NAMALWA (cell line): ENCODE measurements around the gene GTF2H3.
"Not testable (repeated sequence)": the region's sequence is repeated elsewhere in the genome, so short reads cannot be mapped to it uniquely, and the experiment has no call there.

Source experiments
- DNase-seq: peaks from one replicate; pipeline ENCODE4 v3.0.0-alpha.2; 2015; ENCODE audit warnings: low spot score

Gene GTF2H3

DNA sequence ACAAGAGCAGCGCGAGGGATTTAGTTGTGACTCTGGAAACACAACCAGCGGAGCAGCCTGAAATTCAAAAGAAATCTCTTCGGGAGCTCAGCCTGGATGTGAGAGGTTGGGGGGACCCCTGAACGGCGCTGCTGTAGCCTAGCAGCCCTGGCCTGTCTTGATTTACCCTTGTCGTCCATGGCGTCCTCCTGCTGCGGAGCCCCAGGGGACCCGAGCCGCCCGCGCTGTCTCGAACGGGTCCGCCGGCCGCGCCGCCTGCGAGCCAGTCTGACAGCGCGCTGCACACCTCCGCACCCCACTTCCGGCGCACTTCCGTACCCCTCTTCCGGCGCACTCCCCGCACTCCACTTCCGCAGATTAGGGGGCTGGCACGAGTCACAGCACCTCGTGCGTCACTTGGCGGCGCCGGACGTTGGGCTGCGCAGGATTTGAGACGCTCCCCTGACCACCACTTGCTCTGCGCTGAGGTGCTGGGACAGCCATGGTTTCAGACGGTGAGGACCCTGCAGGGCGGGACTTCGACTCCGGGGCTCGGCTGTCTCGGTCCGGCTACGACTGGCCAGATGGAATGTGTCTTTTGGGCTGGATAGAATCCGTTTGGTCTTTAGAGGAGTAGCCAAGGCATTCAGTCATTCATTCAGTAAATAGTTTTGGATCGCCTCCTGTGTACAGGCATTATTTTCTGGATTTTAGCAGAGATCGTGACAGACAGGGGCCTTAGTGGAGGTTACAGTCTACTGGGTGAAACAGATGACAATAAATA lies at the start of gene GTF2H3, which contains the start of gene EIF2B1:
Gene GTF2H3 (plus strand): TSS at position 451 of the 763 bp plus-strand sequence. CDS start 31 bp downstream, at position 482.
Gene EIF2B1 (minus strand): TSS at position 308 of the 763 bp plus-strand sequence. CDS start 129 bp downstream, at position 179.
- DNase-seq, result peak; percentile 98

DNA sequence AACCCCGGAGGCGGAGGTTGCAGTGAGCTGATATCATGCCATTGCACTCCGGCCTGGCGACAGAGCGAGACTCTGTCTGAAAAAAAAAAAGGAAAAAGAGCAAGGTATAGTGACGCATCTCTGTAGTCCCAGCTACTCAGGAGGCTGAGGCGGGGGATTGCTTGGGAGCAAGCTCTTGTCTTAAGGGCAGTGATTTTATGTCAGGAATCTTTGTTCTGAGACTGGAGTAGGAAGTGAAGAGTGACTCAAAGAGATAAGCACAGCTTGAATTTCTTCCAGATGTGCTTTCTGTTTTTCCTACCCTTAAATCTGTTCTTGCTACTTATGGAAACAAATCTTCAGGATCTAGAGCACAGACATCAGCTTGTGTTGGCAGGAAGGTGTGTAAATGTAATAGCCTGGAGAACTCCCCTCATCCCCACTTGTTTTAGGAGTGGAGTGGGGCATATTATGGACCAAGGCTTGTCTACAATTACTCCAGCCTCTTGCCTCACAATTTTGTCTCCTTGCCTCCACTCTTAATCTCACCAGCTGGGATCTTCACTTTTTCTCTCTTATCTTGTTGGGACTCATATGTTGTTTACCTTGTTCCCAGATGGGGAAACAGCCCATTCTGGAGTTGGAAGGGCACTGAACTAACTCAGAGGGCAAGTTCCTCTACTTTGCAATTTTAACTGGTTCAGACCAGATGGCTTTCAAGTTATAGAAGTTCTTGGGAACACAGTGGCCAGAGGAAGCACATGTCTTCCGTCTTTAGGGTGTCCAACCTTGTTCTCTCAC lies 41.7 kb upstream of the GTF2H3 start:
- DNase-seq, result no peak

DNA sequence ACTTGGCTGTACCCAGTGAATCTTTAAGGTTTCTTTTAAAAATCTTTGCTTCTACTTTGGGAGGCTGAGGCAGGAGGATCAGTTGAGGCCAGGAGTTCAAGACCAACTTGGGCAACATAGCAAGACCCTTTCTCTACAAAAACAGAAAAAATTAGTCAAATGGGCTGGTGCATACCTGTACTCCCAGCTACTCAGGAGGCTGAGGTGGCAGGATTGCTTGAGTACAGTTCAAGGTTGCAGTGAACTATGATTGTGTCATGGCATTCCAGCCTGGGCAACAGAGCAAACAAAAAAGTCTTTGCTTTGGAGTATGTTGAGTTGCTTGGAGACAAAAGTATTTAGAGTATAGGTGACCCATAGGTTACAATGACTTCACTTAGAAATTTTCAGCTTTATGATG lies 37.9 kb upstream of the GTF2H3 start:
- no peak for DNase-seq

DNA sequence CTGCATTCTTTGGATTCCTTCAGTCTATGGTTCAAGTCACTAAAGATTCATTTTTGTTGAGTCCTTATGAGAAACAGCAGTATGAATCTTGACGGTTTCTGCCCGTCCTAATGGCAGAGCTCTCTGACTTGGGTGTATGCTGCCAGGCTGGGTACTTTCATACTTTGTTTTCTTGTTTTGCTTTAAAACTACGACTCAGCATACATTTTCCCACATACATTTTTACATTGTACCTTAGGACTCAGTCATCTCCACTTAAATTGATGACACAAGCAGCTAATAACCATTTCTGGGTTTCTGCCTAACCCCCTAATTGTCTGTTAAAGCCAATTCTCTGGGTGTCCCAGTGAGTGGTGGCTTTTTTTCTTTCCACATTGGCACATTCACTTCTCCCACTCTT lies 36.5 kb upstream of the GTF2H3 start:
- DNase-seq, result no peak

DNA sequence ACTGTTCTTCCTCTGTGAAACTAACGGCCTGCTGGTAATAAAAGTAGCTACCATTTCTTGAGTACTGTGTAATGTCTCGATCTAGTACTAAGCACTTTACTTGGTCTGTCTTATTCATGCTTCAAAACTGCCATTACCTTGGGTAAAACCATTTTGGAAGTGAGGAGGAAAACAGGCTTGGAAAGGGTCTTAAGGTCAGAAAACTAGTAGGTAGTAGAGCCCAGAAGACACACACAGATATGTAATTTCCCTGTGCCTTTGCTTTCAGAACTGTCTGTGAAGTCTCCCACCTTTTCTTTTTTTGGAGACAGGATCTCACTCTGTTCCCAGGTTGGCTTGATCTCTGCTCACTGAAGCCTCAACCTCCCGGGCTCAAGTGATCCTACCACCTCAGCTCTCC lies 35.1 kb upstream of the GTF2H3 start:
- DNase-seq, result no peak

DNA sequence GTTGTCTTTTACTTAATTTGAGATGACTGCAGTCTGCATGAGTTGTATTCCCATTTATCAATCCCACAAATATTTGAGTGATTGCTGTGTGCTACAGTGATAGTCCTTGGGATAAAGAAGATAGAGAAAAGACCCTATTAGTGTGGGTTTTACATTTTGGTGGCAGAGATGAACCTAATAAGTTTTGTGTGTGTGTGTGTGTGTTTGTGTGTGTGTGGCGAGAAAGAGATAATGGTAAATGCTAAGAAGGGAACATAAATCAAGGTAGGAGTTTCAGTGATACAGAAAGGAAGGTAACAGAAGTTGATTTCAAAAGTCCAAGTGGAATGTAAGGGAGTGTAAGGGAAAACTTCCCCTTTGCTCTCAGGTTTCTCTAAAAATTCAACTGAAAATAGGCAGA lies 34.3 kb upstream of the GTF2H3 start:
- DNase-seq, result no peak

DNA sequence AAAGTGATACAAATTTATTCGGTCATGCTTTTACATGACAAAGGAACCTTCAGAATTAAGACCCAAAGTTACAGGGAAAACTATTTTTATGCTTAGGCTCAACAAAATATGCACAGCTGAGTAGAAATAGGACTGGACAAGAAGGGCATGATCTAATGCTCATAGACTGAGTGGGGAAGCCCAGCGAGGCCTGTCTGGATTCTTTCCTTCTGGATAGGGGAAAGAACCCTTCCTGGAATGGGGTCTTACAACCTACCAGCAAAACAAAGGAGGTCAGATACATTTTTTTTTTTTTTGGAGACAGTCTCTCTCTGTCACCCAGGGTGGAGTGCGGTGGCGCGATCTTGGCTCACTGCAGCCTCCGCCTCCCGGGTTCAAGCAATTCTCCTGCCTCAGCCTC lies 33.9 kb upstream of the GTF2H3 start:
- DNase-seq, result no peak

DNA sequence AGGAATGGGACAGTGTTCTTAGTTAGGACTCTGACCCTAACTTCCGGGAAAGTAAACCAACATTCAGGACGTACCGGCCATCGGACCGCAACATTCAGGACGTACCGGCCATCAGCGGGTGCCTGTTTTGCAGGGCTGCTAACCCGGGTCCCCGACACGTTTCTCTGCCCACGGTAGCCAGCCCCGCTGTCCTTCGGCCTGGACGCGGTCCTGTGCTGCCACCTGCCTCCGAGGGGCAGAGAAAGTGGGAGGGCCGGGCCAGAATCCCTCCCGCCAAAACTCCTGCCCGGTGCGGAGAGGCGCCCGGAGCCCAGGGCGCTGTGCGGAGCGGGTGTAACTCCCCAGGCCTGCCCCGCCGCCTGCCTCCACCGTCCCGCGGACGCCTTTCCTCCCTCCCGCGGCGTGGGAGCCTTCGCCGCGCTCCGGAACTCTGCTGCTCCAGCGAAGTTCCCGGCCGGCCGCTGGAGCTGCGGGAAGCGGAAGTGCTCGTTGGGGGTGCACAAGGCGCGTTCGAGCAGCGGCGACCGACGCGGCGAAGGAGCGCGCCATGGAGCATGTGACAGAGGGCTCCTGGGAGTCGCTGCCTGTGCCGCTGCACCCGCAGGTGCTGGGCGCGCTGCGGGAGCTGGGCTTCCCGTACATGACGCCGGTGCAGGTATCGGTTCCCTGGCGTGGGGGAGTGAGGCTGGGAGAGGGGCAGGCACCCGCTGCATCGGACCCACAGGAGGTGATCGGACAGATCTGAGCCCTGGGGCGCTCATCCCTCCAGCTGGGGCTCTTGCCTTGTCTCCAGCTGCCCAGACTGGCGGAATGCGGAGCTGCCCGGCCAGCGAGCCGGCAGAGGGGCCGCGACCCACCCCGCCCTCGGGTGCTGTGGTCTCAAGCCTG lies 31.8 kb upstream of the GTF2H3 start, which contains the start of gene DDX55:
Gene DDX55 (plus strand): TSS at position 498 of the 888 bp plus-strand sequence. CDS start 50 bp downstream, at position 548.
- DNase-seq, result peak; percentile 92

DNA sequence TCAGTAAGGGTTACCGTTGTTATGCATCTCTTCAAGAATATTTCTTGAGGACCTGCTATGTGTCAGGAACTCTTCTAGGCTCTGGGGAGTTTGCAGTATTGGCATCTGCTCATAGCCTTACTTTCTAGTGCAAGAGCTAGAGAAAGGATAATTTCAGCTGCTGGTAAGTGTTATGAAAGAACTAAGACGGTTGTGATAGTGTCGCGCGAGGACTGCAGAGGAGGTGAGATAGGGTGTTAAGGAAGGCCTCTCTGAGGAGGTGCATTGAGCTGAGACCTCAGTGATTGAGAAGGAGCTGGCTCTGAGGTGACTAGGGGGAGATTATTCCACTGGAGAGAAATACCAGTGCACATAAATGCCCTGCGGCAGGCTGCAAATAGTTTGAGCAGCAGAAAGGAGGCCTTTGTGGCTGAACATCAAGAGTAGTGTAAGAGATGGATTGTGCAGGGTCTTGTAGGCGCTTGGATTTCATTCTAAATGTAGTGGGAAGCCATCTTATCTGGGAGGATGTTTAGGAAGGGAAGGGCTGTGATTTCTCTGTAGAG lies 30.9 kb upstream of the GTF2H3 start:
- DNase-seq, result peak; percentile 44

DNA sequence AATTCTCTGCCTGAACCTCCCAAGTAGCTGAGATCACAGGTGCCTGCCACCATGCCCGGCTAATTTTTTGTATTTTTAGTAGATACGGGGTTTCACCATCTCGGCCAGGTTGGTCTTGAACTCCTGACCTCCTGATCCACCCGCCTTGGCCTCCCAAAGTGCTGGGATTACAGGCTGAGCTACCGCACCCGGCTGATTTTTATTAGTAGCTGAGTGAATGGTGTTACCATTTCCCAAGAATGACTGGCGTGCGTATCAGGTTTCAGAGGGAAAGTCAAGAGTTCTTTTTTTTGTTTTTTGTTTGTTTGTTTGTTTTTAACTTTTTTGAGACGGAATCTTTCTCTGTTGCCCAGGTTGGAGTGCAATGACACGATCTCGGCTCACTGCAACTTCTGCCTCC lies 30.1 kb upstream of the GTF2H3 start:
- not testable (repeated sequence) for DNase-seq

DNA sequence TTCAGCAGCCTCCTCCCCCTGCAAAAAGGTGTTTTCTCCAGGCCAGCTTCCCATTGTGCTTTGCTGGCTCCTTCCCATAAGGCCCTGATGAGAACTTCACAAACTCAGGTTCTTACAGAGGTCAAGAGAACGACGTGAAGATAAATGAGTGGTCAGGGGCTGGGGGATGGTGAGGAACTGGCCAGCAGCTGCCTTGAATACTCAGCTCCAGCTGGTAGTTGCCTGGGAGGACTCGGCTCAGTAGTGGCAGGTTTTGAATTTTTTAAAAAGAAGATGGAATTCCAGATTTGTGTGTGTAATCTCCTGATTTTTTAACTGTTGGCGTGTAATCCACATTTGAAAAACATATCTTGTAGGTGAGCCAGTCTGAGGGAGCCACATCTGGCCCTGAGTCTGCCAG lies 25.9 kb upstream of the GTF2H3 start:
- DNase-seq, result no peak

DNA sequence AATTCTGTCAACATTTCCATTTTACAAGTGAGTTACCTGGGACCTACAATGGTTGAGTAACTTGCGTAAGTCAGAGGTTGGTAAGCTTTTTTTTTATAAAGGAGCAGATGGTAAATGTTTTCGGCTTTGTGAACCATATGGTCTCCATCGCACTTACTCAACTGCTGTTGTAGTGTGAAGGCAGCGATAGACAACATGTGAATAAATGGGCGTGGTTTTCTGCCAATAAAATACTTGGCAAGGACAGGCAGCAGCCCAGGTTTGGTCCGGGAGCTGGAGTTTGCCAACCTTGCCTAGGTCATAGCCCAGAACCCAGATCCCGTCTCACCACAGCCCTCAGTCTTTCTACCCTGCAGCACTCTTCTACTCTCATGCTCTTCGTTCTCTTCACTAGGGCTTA lies 25.4 kb upstream of the GTF2H3 start:
- DNase-seq, result no peak

DNA sequence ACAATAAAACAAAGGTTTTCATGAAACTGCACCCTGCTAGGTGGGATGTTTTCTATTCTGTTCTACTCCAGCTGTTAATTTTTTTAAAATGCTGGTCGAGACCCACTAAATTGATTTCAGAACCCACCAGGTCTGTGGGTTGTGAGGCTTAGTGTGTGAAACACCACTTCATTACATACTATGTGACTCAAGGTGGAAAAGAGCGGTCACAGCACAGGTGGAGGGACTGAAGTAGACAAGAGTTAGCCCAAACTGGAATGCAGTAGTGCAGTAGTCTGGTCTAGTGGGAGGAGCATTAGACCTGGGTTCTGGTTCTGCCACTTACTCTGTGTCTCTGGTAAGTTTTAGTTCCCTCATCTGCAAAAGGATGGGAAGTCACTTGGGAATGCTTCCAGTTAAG lies 19.5 kb upstream of the GTF2H3 start:
- no peak for DNase-seq

DNA sequence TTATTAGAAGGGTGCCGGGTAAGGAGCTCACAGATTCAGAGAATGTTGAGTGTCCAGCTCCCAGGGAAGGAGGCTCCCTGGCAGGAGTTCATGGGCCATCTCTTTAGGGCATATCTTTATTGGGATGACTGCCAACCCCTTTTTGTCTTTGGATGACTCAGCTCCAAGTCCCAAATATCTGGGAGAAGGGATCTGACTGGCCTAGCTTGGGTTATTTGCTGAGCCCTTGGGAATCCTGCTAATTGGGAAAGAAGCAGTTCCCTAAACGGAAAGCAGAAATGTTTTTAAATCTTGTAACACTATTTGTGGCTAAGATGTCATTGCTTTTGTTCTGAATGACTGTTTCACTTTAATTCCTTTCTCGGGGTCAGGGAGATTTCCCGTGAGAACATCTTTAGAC lies 19.1 kb upstream of the GTF2H3 start:
- no peak for DNase-seq

DNA sequence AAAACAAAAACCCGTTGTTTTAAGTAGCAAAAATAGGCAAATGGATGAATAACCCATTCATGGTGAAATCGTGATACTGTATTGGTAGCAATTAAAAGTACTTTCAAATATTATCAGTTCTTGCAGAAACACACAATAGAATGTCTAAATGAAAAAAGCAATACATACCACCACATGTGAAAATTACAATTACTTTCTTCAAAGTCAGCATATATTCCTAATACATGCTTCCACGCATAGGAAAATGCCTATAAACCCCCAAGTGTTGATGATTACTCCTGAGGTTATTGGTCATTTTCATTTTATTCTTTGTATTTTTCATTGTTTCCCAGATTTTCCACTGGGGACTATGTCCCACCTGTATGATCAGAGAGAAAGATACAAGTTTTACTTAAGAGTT lies 16.5 kb upstream of the GTF2H3 start:
- no peak for DNase-seq

DNA sequence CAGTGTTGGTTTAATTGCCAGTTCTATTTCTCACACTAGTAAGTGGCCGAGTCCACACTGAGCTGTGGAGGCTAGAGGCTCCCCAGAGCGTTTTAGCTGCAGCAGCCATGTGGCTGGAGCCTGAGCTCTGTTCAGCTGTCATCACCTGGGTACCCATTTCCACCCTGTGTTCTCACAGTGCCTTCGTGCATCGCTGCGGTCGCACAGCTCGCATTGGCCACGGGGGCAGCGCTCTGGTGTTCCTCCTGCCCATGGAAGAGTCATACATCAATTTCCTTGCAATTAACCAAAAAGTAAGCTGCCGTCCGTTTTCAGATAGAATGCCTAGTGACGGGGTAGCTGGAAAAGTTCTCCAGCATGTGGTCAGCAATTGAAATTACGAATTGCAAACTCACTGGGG lies 16.0 kb upstream of the GTF2H3 start:
- no peak for DNase-seq

DNA sequence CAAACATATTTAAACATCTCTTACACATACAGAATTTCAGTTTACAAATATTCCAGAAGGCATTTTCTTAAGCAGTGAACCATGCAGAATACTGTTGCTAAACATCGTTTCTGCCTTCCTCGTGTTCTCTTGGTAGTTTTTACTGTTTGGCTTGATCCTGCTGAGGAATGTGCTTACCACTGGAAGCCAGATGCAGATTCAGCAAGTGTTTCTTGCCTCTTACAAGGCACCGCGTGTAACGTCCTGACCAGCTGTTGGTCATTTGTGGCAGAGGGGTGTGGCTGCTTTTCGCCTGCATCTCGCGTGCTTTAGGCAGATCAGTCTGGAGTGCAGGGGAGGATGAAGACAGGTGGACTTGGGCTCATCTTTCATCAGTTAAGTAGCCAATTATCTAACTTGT lies 12.5 kb upstream of the GTF2H3 start:
- DNase-seq, result no peak

DNA sequence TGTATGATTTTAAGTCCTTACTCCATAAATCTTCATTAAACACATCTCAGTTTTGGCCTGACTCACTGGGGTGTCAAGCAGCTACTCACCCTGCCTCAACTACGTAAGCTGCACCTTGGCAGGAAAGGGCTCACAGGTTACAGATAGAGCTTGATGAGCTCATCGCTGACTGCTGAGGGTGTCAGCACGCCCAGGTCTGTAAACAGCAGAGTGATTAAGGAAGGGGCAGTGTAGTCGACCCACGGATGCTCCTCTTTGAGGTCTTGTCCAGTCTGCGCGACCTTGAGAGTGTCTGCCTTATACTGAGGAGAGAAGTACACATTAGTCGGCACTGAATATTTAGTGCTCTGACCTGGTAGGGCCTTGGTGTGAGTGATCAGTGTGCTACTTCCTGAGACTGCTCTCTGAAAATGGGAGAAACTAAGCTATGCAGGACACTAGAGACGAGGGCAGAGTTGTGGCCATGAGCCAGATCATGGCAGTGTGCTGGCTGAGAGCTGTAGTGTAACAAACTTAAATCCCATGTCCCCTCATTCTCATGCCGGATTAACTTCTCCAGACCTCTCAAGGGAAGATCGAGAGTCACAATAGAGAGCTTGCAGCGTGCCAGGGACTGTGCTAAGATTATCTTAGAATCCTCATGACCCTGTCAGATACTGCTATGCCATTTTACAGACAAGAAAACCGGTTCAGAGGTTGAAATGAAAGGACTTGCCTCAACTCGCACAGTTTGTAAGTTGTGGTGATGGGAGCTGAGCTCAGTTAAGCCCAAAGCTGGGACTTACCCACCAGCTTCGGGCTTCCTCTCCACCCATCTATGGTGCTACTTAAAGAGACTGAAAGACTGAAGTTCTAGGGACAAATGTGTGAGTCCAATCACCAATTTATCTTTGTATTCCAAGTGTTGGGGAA lies 11.8 kb upstream of the GTF2H3 start:
- no peak for DNase-seq

DNA sequence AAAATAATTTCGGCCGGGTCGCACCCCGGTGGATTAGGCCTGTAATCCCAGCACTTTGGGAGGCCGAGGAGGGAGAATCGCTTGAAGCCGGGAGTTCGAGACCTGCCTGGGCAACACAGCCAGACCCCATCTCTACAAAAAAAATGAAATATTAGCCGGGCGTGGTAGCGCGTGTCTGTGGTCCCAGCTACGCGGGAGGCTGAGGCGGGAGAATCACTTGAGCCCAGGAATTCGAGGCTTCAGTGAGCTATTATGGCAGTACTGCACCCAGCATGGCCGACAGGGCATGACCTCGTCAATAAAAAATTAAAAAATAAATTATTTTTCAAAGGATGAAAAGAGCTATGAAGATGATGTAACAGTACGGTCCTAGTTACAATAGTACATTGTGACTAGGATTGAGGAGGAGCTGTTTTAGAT lies 523 bp downstream of the GTF2H3 start:
- peak; percentile 22 for DNase-seq

DNA sequence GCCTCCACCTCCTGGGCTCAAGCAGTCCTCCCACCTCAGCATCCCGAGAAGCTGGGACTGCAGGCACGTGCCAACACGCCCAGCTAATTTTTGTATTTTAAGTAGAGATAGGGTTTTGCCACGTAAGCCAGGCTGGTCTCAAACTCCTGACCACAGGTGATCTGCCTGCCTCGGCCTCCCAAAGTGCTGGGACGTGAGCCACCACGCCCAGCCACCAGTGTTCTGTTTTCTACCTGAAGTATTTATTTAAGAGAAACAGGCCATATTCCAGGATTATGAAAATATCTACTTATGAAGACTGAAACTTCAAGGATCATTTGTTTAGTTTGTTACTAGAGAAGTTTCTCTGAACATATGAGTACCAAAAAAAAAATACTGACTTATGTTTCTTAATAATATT lies 10.3 kb downstream of the GTF2H3 start:
- no peak for DNase-seq

DNA sequence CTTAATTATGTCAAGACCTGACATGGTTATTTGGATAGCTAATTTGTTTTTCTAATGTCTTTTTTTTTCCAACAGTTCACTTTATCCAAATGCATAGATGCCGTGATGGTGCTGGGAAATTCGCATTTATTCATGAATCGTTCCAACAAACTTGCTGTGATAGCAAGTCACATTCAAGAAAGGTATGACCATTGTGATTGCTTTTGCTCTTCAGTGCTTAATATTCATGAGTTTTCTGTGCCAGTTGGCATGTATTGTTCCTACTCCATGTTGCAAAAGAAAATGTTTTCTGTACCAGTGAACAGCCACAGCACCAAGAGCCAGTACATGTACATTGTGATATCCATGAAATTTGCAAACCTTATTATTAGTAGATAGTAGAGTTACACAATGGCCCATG lies 11.8 kb downstream of the GTF2H3 start:
- no peak for DNase-seq
